Esophagus squamous epithelium (tissue), 5 donors: ENCODE data around the gene RPS6KA3. TPM values are rescaled to one million over a fixed set of nuclear protein-coding genes. Genes with fewer than 3 reads are reported as not detected.
"Not testable (repeated sequence)": the region's sequence is repeated elsewhere in the genome, so short reads cannot be mapped to it uniquely, and the experiment has no call there.

Experiments
- DNase-seq: peaks from one replicate; lab custom pipeline; 2025; lab: John Stamatoyannopoulos, UW
- H3K27ac ChIP-seq, 4 donors: fragments of 200-600 bp; sonication (generic); one replicate each; pipeline ENCODE4 v1.5.1; 2016 to 2019; ENCODE audit warnings: mild to moderate bottlenecking in 1 of 4
- H3K27me3 ChIP-seq, 4 donors: fragments of 200-600 bp; sonication (generic); 1 replicate in 3 of 4; 2 replicates in 1 of 4; pipeline versions ENCODE4 v1.5.1 to v1.6.0; 2017 to 2021; ENCODE audit warnings: antibody characterized with exemption in 1 of 4
- H3K36me3 ChIP-seq, 3 donors: fragments of 200-600 bp; sonication (generic); one replicate each; pipeline ENCODE4 v1.5.1; 2016 to 2019
- H3K4me1 ChIP-seq, 3 donors: fragments of 200-600 bp; sonication (generic); one replicate each; pipeline ENCODE4 v1.5.1; 2017 to 2019
- H3K4me3 ChIP-seq, 4 donors: fragments of 200-600 bp; sonication (generic); 1 replicate in 3 of 4; 2 replicates in 1 of 4; pipeline ENCODE4 v1.5.1; 2016 to 2019; ENCODE audit warnings: mild to moderate bottlenecking in 2 of 4, moderate library complexity in 1 of 4
- H3K9me3 ChIP-seq, 3 donors: fragments of 200-600 bp; sonication (generic); one replicate each; pipeline ENCODE4 v1.5.1; 2016 to 2019
- CTCF ChIP-seq, 6 experiments: fragments of 450-650 bp in 4 of 6; fragments of 200-600 bp in 2 of 6; sonication (generic) in 2 of 6; IDR thresholded peaks; one replicate each; pipeline ENCODE4 v1.5.1; 2016 to 2019; ENCODE audit warnings: antibody characterized with exemption in 6 of 6, mild to moderate bottlenecking in 4 of 6, moderate library complexity in 4 of 6
- POLR2A ChIP-seq, 4 donors: fragments of 450-650 bp; IDR thresholded peaks; one replicate each; pipeline ENCODE4 v1.6.1; 2017; ENCODE audit warnings: antibody characterized with exemption in 4 of 4, mild to moderate bottlenecking in 4 of 4, moderate library complexity in 3 of 4
- WGBS, 2 donors: methylation state at CpG; one replicate each; pipeline ENCODE4 v1.1.5; 2018; 5-methylcytosine and 5-hydroxymethylcytosine counted together
- intact Hi-C: fragments of 100-400 bp; cut with DNase I; formaldehyde crosslinking; loops from one replicate; pipeline ENCODE4 v1.15.0; 2022
- total RNA-seq, 4 donors: library from RNA; depleted of rRNA; stranded (reverse); fragments of >200 nt; gene quantifications; one replicate each; pipeline ENCODE4 v1.1.0, GENCODE V29; 2016
- donor health status: DM: yes; HTN: yes; CAD: no.

The RPS6KA3 gene
- total RNA-seq, 4 donors from 2014 or later = 15.8 to 30.9 (median 29.7) TPM

- H3K27me3 ChIP-seq = no peaks in the 10 kb centered on the region
- H3K4me3 ChIP-seq = no peak overlapping the region
- H3K27ac ChIP-seq = no peak overlapping the region
- TF ChIP-seq POLR2A (IDR thresholded peaks at IDR 0.05) (no peak), CTCF (IDR thresholded peaks at IDR 0.05) (no peak)
- WGBS, 2 donors = 54 to 56% methylated on average over 3 of the region's 3 CpGs
- H3K9me3 ChIP-seq = no peaks in the 10 kb centered on the region
- H3K36me3 ChIP-seq = peaks cover 0 to 33% (median 0%) of the 10 kb centered on the region in 3 donors
- intact Hi-C loops = no loop called here
- DNase-seq = no peak
- H3K4me1 ChIP-seq = no peaks in the 10 kb centered on the region
Observed at GRCh38 chrX:20181598-20182329, 84.9 kb downstream of the RPS6KA3 start.

GRCh38 chrX:20177093-20177492 lies 89.6 kb downstream of the RPS6KA3 start:
- Histone ChIP-seq H3K4me1 (no peaks in the 10 kb centered on the region), H3K27ac (no peak overlapping the region), H3K9me3 (no peaks in the 10 kb centered on the region), H3K4me3 (no peak overlapping the region), H3K36me3 (peaks cover 0 to 42% (median 0%) of the 10 kb centered on the region in 3 donors), H3K27me3 (no peaks in the 10 kb centered on the region)
- TF ChIP-seq POLR2A (IDR thresholded peaks at IDR 0.05) (no peak), CTCF (IDR thresholded peaks at IDR 0.05) (no peak)
- intact Hi-C loops = no loop called here
- no peak for DNase-seq

DNA sequence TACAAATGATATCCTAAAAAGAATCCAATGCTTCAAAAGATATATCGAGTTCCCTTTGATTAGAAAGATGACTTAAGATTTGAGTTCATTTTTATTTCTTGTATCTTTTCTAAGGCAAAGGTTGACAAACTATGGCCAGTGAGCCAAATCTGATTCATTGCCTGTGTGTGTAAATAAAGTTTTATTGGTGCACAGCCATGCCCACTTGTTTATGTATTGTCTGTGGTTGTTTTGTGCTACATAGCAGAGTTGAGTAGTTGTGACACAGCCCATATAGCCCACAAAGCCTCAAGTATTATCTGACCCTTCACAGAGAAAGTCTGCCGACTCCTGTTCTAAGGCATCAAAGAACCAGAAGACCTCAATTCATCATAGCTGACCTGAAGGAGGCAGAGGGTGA lies 92.9 kb downstream of the RPS6KA3 start:
- H3K36me3 ChIP-seq = peaks cover 0 to 71% (median 0%) of the 10 kb centered on the region in 3 donors
- TF ChIP-seq POLR2A (IDR thresholded peaks at IDR 0.05) (no peak), CTCF (IDR thresholded peaks at IDR 0.05) (no peak)
- WGBS, 2 donors = 82% methylated on average over 2 of the region's 2 CpGs
- DNase-seq = no peak
- H3K4me1 ChIP-seq = no peaks in the 10 kb centered on the region
- H3K9me3 ChIP-seq = no peaks in the 10 kb centered on the region
- H3K4me3 ChIP-seq = no peak overlapping the region
- H3K27me3 ChIP-seq = no peaks in the 10 kb centered on the region
- H3K27ac ChIP-seq = no peak overlapping the region
- intact Hi-C loops = no loop called here

- Histone ChIP-seq H3K4me3 (no peak overlapping the region), H3K27me3 (no peaks in the 10 kb centered on the region), H3K36me3 (peaks cover 0 to 77% (median 0%) of the 10 kb centered on the region in 3 donors), H3K9me3 (no peaks in the 10 kb centered on the region), H3K27ac (no peak overlapping the region), H3K4me1 (no peaks in the 10 kb centered on the region)
- DNase-seq = no peak
- 79 to 86% methylated on average over 2 of the region's 2 CpGs for WGBS, 2 donors
- TF ChIP-seq CTCF (IDR thresholded peaks at IDR 0.05) = no peak
- intact Hi-C loops = no loop called here
Observed at GRCh38 chrX:20173313-20173712, 93.4 kb downstream of the RPS6KA3 start.

DNA sequence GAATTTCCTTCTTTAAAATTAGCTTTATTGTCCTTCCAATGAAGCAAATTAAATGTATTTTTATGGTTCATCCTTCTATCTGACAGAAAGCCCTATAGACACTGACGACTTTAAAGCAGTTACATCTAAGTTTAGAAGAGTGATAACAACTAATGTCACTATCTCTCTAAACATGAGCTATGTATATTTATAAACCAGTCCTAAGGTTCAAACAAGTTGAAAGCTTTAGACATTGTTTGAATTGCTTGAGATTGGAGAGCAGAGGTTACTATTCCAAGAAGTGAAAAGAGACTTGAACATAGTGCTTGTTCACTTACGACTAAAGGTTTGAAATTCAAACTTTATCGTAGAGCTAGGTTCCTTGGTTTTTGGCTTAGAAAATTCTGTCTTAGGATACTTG lies 94.8 kb downstream of the RPS6KA3 start:
- Histone ChIP-seq H3K9me3 (no peaks in the 10 kb centered on the region), H3K27me3 (no peaks in the 10 kb centered on the region), H3K36me3 (peaks cover 0 to 90% (median 0%) of the 10 kb centered on the region in 3 donors), H3K4me3 (no peak overlapping the region), H3K4me1 (no peaks in the 10 kb centered on the region), H3K27ac (no peak overlapping the region)
- TF ChIP-seq CTCF (IDR thresholded peaks at IDR 0.05) (no peak), POLR2A (IDR thresholded peaks at IDR 0.05) (no peak)
- 81 to 92% methylated on average over 3 of the region's 3 CpGs for WGBS, 2 donors
- intact Hi-C loops = no loop called here
- no peak for DNase-seq

DNA sequence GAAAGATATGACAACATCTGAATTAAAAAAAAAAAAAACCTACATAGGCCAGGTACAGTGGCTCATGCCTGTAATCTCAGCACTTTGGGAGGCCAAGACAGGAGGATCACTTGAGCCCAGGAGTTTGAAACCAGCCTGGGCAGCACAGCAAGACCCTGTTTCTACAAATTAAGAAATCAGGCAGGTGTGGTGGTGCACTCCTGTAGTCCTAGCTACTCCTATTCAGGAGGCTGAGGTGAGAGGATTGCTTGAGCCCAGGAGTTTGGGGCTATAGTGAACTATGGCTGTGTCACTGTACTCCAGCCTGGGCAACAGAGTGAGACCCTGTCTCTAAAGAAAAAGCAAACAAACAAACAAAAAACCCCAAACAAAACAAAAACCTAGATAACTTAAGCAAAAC lies 104.2 kb downstream of the RPS6KA3 start:
- H3K4me3 ChIP-seq, H3K27me3 ChIP-seq, DNase-seq, intact Hi-C loops, H3K27ac ChIP-seq, H3K4me1 ChIP-seq, H3K9me3 ChIP-seq: not testable (repeated sequence)
- H3K36me3 ChIP-seq = peaks cover 0 to 75% (median 0%) of the 10 kb centered on the region in 3 donors
